IgD-negative memory B cell (primary cell): ENCODE data around the gene SIGLEC7. TPM values are rescaled to one million over a fixed set of nuclear protein-coding genes. Genes with fewer than 3 reads are reported as not detected.

ENCODE experiments used
- polyA plus RNA-seq: library from polyadenylated mRNA; unstranded; fragments of 300-500 nt; fragmentation: Illumina TruSeq; gene quantifications from one replicate; pipeline ENCODE4 v1.2.3, GENCODE V29; 2021

Gene SIGLEC7
- polyA plus RNA-seq, 1 donor from 2014 or later, result not detected

Other genes starting within 250 kb of the SIGLEC7 start
- not detected for gene KLK4, start 230.9 kb upstream of the SIGLEC7 start, polyA plus RNA-seq
- not detected for gene KLK5, start 189.3 kb upstream of the SIGLEC7 start, polyA plus RNA-seq
- gene KLK6, start 172.7 kb upstream of the SIGLEC7 start, polyA plus RNA-seq, result not detected
- not detected for gene KLK7, start 158.4 kb upstream of the SIGLEC7 start, polyA plus RNA-seq
- gene KLK8, start 140.7 kb upstream of the SIGLEC7 start, polyA plus RNA-seq, result not detected
- gene KLK10, start 122.6 kb upstream of the SIGLEC7 start, polyA plus RNA-seq, result not detected
- not detected for gene KLK11, start 115.7 kb upstream of the SIGLEC7 start, polyA plus RNA-seq
- gene KLK12, start 107.3 kb upstream of the SIGLEC7 start, polyA plus RNA-seq, result not detected
- gene KLK13, start 77.2 kb upstream of the SIGLEC7 start, polyA plus RNA-seq, result not detected
- gene KLK14, start 59.4 kb upstream of the SIGLEC7 start, polyA plus RNA-seq, result not detected
- gene CTU1, start 33.9 kb upstream of the SIGLEC7 start, polyA plus RNA-seq, result 2.8 TPM
- gene SIGLEC9, start 17.4 kb upstream of the SIGLEC7 start, polyA plus RNA-seq, result 0.21 TPM
- gene CD33, start 82.8 kb downstream of the SIGLEC7 start, polyA plus RNA-seq, result 0.55 TPM
- not detected for gene SIGLECL1, start 108.8 kb downstream of the SIGLEC7 start, polyA plus RNA-seq
- not detected for gene IGLON5, start 169.3 kb downstream of the SIGLEC7 start, polyA plus RNA-seq
- gene VSIG10L, start 199.8 kb downstream of the SIGLEC7 start, polyA plus RNA-seq, result 1.5 TPM
- gene ETFB, start 224.1 kb downstream of the SIGLEC7 start, polyA plus RNA-seq, result 91.4 TPM
- not detected for gene CLDND2, start 226.7 kb downstream of the SIGLEC7 start, polyA plus RNA-seq
- 66.0 TPM for gene NKG7, start 230.4 kb downstream of the SIGLEC7 start, polyA plus RNA-seq
- gene LIM2, start 245.7 kb downstream of the SIGLEC7 start, polyA plus RNA-seq, result 0.24 TPM
- gene C19orf84, start 248.3 kb downstream of the SIGLEC7 start, polyA plus RNA-seq, result not detected